Stimulated activated CD4-positive, alpha-beta T cell treated with anti-CD3 and anti-CD28 coated beads, TNF-alpha, amount 100 ng/mL, for 4 hours (primary cell): ENCODE results near the gene MGST1.

Experiments used
- DNase-seq, 3 experiments: peaks; one replicate each; pipeline ENCODE4 v3.0.0-alpha.2; 2020; ENCODE audit warnings: low read depth in 3 of 3

The MGST1 gene

GRCh38 chr12:16347391-16348298 is at the start of gene MGST1:
Gene MGST1 (plus strand): TSS chr12:16347645. CDS start chr12:16354253, 6,608 bp downstream.
- no peak for DNase-seq

GRCh38 chr12:16299403-16299802 is 48.0 kb upstream of the MGST1 start:
- no peak for DNase-seq

DNA sequence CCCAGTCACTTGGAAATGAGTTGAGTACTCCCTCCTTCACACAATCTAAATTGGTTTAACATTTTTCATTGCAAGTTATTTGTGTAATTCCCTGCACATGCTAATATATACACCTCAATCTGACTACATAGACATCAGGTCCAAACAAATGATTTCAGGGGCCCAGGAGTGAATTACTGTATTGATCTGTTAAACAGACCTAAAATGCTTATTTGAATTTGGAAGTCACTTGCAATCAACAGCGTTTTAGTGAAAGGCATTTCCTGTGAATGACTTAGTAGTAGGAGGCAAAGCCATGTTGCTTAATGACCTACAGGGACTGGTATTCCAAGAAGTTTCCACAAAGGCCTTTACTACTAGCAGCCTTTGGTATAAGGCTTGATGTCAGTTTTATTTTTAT is 47.3 kb upstream of the MGST1 start:
- DNase-seq: no peak

DNA sequence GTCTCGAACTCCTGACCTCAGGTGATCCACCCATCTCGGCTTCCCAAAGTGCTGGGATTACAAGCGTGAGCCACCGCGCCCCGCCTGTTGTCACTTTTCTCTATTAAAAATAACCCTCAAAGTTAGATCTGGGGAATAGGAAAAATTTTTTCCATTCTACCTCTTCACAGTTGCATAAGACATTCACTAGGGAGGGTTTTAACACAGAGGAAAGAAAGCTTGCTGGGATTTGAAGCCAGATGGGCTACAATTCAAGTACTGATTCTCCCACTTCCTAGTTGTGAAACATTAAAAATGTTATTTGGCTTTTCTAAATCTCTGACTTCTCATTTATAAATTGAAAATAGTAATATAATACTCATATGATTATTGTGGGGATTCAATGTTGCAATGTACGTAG is 46.7 kb upstream of the MGST1 start:
- DNase-seq: no peak

DNA sequence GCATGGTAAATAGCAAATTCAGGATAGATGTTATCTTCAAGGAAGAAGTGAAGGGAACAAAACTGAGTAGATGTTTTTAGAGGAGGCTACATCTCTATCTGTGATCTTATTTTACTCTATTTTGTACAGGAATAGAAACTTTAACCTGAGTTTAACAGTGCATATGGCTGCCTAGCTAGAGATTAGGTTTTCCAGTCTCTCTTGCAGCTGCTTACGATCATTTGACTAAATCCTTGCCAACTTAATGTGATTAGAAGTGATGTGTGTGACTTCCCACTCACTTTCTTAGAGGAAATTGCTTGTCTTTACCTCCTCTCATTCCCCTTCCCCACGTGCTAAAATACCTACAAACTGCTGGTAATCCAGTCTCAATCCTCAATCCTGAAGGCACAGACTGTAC is 43.5 kb upstream of the MGST1 start:
- no peak for DNase-seq

GRCh38 chr12:16307856-16308475 is 39.5 kb upstream of the MGST1 start:
- no peak for DNase-seq

DNA sequence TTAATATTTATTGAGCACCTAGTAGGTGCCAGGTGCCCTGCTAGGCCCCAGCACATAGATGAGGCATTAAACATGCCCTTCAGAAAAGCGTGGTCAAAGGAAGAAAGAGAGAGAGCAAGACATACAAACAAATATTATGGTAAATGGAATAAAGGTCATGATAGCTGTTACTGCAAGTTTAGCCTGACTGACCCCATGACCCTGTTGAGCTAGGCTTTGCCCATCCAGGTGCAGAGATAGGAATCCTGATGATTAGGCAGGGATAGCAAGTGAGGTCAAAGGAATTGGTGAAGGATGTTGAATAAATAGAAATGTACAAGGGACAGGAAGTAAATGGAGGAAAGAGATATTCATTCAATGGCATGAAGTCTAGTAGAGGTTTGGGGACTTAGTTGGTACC is 36.5 kb upstream of the MGST1 start:
- no peak for DNase-seq

GRCh38 chr12:16323010-16323409 is 24.4 kb upstream of the MGST1 start:
- DNase-seq: no peak

DNA sequence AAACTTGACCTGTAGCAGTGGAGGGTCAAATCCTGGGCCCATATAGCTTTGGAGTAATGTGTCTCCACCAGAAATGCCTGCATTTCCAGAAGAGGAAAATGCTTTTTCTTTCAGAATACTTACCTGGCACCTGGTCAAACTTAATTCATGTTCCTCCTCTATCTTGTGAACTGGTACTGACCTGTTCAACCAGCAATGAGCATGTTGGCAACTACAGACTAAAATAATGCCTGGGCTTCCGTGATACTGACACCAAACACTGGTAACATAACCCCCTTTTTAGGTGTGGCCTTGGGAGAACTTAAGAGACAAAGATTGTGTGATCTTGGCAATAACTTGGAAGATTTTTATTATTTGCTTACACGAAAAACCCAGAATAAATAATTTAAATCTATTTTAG is 23.8 kb upstream of the MGST1 start:
- DNase-seq: no peak

DNA sequence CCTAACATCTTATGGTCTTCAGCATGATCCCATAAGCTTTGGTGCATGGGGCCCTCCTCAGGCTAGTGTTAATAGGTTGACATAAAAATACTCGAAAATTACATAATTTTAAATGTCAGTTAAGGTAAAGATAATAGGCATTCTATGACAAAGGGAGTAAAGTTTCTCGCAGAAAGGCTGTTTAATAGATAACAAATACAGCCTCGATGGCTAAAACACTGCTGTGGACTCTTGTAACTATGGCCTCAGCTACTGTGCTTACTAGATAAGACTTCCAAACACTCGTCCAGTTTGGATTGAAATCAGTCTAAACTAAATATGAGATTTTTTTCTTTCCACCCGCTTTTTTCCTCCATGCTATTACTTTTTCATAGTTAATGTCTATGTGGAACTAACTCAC is 23.2 kb upstream of the MGST1 start:
- no peak for DNase-seq

- no peak for DNase-seq
These were observed 22.7 kb upstream of the MGST1 start for GRCh38 chr12:16324772-16325171.

GRCh38 chr12:16325426-16325825 is 22.0 kb upstream of the MGST1 start:
- DNase-seq: no peak

DNA sequence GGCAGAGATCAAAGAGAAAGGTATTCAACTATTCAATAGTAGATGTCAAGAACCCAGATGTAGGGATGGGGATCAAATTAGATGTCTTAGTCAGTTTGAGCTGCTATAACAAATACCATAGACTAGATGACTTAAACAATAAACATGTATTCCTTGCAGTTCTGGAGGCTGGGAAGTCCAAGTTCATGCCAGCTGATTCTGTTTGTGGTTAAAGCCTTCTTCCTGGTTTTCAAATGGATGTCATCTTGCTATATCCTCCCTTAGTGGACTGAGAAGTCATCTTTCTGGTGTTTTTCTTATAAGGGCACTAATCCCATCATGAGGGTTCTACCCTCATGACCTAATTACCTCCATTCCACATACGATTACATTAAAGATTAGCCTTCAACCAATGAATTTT is 19.5 kb upstream of the MGST1 start:
- no peak for DNase-seq

DNA sequence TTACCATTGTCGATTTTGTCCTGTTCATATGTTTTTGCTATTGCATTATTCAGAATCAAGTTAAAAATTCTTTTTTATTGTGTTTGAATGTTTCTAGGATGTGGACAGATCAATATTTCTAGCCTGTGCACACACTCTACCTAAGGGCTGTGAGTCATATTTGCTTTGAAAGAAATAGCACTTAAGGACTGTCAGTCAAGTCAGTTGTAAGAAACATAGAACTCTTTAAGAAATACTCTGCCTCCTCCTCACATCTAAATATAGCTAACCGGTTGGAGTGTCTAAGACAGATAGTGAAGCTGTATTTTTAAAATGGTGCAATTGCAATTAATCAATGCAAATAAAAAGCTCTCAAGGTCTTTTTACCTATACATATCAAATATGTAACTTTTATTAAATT is 17.9 kb upstream of the MGST1 start:
- no peak for DNase-seq

DNA sequence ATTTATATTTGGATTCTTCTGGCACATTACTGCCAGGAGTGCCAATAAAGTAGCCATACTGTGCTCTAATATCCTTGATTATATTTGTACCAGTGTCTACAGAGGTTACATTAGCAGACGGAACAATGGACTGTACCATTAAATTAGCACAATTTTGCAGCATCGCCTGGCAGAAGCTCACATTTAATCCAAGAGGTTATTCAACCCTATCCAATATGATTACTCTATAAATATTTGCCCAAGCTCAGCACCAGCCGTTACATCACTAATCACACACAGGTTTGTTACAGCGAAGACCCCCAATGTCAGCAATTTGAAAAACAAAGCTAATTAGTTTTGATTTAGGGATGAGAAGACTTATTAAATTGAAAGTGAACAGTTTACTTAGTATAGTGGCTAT is 16.9 kb upstream of the MGST1 start:
- DNase-seq: no peak

DNA sequence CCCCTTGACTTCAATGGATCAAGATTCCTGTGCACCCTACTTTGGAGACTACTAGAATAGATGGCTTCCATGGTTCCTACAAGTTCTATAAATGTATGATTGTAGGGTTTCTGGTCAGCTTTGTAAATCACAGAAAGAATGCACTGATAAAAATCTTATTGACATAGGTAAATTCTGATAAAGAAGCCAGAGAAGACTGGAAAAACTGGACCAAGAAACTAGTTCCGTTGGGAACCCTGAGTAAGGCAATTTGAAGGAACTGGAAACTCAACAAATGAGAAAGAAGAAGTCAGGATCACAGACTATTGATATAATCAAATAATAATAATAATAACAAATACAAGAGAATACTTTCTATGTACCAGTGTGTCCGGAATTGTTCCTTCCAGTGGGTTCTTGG is 15.4 kb upstream of the MGST1 start:
- DNase-seq: no peak

GRCh38 chr12:16335838-16336237 is 11.6 kb upstream of the MGST1 start:
- DNase-seq: no peak

- no peak for DNase-seq
These were observed 3.2 kb upstream of the MGST1 start for GRCh38 chr12:16344269-16344668.

- DNase-seq: no peak
These were observed 2.3 kb upstream of the MGST1 start for GRCh38 chr12:16345105-16345504.

DNA sequence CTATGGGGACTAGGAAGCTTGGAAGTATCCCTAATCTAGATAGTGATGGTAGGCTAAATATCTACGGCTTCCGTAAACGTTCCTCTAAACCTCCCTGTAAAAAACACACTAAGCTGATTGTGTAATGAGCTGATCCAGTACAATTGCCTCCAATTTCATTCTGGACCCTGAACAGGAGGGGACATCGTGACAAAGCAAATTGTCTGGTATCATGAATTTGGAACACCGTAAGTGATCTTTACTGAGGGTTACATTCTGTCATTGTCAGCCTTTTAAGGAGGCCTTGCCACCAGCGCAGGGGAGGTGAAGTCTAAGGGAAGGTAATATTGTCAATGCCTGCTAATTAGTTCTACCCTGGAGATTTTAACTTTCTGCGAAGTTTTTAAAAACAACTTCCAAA is 487 bp upstream of the MGST1 start:
- DNase-seq: no peak

DNA sequence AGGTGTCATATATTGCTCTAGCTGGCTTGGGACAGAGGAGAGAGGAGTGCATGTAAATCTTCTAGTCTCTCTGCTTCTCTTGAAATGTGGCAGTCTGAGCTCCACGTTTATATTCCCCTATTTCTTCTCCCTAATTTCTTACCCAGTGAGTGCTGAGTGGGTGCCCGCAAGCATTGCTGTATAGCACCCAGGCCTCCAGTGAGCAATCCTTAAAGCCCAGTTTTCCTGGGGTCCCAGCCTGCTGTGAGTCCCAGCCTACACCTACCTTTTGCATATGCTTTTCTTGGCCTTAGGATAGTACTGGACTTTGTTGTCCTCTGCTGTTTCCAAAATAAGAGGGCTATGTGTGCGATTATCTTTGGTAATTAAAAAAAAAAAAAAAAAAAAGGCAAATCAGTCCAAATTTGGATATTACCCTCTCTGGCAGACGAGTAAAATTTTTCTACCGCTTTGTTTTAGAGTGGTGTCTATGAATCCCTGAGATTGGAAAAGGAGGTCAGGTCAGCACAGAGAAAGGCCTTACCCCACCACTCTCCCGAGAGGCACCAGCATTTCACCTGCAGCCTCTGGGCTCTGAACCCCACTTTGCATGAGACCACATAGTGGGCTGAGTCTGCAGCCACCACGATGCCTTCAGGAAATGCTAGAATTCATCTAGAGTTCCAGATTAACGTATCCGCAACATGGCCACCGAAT is 1.1 kb downstream of the MGST1 start:
- no peak for DNase-seq

GRCh38 chr12:16349131-16349460 is 1.7 kb downstream of the MGST1 start:
- DNase-seq: no peak

- DNase-seq: no peak
These were observed 3.2 kb downstream of the MGST1 start for GRCh38 chr12:16350682-16351081.
